Ramos (cell line): ENCODE measurements around the gene ADAM33.

Source experiments
- in situ Hi-C: fragments of 300-500 bp; cut with MboI; formaldehyde crosslinking; loops from one replicate; pipeline ENCODE4 v1.14.3; 2022; ENCODE audit warnings: low sequenced_read_pairs; ENCODE audit not compliant: unreplicated experiment

ADAM33 gene

GRCh38 chr20:3671986-3672546 is 9.7 kb downstream of the ADAM33 start:
- in situ Hi-C loops: no loop called here

GRCh38 chr20:3670945-3671344 is 10.9 kb downstream of the ADAM33 start:
- in situ Hi-C loops: no loop called here

GRCh38 chr20:3670511-3670910 is 11.3 kb downstream of the ADAM33 start:
- in situ Hi-C loops: no loop called here

DNA sequence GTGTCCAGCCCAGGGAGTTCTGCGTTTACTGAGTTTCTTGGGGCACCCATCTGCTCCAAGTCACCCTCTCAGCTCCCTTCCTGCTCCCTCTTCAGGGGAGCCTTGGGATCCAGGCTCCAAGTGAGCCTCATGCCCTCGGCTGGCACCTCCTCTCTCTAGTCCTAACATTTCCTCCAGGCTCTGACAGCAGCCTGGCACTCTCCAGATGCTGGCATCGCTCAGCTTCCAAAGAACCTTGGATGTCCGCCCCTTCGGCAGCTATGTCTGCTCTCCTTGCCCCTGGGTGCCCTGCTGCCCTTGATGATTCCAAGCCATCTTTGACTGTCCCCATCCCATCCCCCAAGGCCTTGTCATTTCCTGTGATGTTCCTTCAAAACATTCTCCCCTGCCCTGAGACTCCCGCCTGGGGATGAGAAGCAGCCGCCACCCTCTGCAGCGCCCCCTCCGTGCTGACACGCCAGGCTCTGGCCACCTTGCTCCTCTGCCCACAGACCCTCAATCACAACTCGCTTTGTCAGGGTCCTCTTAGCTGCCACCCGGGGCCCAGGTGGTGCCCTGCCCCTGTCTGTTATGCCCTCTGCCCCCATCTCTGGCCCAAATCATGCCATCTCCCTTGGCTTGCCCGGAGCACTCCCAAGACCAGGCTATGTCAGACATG is 12.0 kb downstream of the ADAM33 start:
- in situ Hi-C loops: no loop called here

- in situ Hi-C loops: no loop called here
Observed at GRCh38 chr20:3667434-3668037, 14.3 kb downstream of the ADAM33 start.

DNA sequence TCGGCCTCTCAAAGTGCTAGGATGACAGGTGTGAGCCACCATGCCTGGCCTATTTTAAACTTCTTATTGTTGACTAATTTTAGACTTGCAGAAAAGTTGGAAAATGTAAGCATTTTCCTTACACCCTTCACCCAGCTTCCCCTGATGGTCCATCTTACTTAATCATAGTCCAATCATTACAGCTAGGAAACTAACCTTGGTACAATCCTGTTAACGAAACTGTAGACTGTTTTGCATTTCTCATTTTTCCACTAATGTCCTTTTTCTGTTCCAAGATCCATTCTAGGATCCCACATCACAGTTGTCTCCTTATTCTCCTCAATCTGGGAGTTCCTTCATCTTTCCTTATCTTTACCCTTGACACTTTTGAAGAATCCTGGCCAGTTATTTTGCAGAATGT is 18.0 kb downstream of the ADAM33 start:
- in situ Hi-C loops: no loop called here

GRCh38 chr20:3663031-3663701 is 18.6 kb downstream of the ADAM33 start, which contains the start of gene GFRA4:
Gene GFRA4, minus strand, starts transcription at chr20:3663399. Its CDS starts 0 bp downstream, at chr20:3663399.
- in situ Hi-C loops: no loop called here

DNA sequence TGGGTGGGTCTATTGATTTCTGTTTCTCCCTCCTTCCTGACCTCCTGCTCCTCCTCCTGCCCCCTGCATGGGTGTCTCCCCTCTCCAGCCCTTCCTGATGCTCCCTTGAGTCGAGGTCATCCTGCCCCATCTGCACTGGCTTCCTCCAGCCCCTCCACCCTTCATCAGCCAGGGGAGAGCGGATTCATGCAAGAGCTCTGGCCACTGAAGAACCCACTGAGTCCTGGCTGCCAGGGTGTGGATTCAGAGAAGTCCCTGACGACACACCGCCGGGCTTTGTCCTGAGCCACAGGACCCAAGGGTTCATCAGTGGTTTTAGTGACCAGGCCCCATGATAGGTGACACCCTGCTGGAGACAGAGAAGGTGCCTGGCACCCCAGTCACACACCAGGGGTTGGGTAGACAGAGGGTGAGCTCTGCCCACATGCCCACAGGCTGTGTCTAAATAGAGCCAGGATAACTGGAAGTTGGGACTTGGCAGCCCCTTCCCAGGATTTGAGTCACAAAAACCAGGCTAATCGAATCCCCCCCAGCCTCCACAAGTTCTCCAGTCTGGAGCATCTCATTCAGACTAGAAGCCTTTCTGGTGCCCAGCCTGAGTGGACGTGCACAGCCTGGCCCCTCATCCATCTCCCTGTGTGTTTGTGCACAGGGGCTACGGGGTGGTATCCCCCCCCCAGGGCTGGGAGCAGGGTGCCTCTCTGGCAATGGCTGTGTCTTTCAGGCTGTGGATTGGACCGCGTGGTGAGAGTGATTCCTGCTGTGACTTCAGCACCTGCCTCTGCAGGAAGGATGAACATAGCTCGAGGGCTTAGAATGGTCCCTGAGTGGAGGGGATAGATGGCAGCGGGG is 19.8 kb downstream of the ADAM33 start:
- in situ Hi-C loops: no loop called here

- in situ Hi-C loops: no loop called here
Observed at GRCh38 chr20:3661060-3661813, 20.6 kb downstream of the ADAM33 start.

DNA sequence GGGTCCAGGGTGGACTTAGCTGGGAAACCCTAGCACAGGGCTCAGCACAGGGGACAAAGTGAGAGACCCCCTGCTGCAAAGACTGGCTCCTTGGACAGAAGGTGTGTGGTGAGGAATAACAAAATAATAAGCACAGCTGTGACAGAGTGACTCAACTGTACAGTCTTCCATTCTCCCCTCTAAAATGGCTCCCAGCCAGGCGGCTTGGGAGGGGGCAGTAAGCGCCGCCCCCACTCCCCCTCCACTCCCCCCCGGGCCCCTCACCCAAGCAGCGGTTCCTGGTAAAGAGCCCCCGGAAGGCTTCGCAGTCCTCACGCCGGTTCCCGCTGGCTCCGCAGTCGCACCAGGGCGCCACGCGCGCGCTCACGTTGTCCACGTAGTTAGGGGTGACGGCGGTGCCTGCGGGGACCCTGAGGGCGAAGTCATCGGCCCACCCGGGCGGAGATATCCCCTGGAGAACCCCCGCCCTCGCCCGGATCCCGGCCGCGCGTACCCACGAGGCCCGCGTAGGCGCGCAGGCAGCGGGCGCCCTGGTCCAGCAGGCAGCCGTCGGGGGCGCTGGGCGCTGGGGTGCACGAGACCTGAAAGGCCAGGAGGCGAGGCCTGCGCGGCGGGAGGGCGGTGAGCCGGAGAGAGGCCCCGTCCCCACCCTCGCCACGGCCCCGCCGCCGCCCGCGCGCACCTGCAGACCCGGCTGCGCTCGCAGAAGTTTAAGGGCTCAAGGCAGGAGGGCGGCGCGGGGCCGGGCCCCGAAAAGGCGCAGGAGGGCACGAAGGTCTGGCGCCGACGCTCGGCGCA is 21.3 kb downstream of the ADAM33 start:
- in situ Hi-C loops: no loop called here

GRCh38 chr20:3659492-3660261 is 22.1 kb downstream of the ADAM33 start:
- in situ Hi-C loops: no loop called here

DNA sequence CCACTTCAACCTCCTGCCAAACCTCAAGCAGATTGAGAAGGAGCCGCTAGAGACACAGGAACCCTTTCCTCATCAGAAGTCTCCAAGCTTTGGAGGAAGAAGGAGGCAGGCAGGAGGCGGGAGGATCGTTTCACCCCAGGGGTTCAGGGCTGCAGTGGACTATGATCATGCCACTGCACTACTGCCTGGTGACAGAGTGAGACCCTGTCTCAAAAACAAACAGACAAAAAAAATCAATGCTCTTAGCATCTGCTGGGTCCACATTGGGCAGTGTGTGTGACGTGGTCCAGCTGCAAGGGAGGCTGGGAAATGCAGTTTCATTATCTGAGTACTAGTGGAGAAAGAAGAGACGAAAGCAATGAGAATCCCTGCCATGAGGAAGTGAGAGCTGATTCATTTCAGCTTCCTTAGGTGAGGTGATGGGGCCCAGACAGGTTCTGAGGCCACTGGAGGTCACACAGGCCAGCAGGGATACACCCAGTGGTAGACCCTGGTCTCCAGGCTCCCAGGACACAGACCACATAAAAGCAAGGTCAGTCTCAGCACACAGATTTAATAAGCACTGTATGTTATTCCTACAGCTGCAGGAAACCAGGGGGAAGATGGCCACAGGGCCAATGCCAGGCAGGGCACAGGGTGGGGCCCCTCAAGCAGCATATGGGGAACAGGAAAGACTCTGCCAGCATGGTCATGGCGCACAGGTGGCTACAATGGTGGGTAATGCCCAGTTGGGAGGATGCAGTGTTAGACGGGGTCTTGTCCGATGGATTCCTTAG is 22.9 kb downstream of the ADAM33 start:
- in situ Hi-C loops: no loop called here

DNA sequence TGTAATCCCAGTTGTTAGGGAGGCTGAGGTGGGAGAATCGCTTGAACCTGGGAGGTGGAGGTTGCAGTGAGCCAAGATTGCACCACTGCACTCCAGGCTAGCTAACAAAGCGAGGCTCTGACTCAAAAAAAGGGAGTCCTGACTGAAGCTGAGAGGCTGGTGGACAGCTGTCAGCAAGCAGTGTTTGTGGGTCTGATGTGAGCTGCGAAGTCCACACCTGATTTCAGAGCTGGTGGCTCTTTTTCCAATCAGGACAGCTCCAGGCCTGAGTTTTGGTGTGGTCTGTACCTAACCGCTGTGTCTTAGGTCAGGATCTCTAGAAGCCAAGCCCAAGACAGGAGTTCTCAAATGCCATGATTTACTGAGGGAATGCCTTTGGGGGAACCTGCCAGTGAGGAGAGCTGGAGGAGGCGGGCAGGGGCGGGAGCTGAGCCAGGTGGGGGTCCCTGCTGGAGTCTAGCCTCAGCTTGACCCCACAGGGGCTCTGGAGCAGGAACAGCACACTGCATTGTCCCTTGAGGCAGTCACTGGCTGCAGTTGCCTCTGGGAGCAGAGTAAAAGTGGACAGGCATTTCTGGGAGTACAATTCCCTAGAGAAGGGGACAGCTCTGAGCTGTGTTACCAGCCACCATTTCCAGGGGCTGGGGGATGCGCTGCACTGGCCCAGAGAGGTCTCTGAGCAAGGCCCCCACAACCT is 23.6 kb downstream of the ADAM33 start:
- in situ Hi-C loops: no loop called here

- in situ Hi-C loops: no loop called here
Observed at GRCh38 chr20:3655131-3655405, 26.7 kb downstream of the ADAM33 start.

GRCh38 chr20:3654326-3655130 is 27.3 kb downstream of the ADAM33 start:
- in situ Hi-C loops: no loop called here

- in situ Hi-C loops: no loop called here
Observed at GRCh38 chr20:3653921-3654320, 27.9 kb downstream of the ADAM33 start.
